ENCODE results near the gene COQ3. TPM values are rescaled to one million over a fixed set of nuclear protein-coding genes. Genes with fewer than 3 reads are reported as not detected.

Gene COQ3
- total RNA-seq, 4 donors from 2014 or later = 5.7 to 11.5 (median 9.0) TPM

GRCh38 chr6:99366852-99367251 is 27.1 kb downstream of the COQ3 start:
- H3K4me3 ChIP-seq = no peak overlapping the region
- WGBS, 2 donors = 95 to 97% methylated on average over 2 of the region's 2 CpGs
- intact Hi-C loops (cut with DNase I) = no loop called here

GRCh38 chr6:99364026-99364425 is 30.0 kb downstream of the COQ3 start:
- H3K9me3 ChIP-seq = no peaks in the 10 kb centered on the region
- intact Hi-C loops (cut with DNase I) = no loop called here

More at GRCh38 chr6:99366852-99367251, 27.1 kb downstream of the COQ3 start:
- Histone ChIP-seq H3K36me3 (peaks cover 0 to 10% (median 0%) of the 10 kb centered on the region in 3 donors), H3K27ac (no peak overlapping the region), H3K9me3 (no peaks in the 10 kb centered on the region), H3K27me3 (peaks cover 0 to under 1% (median 0%) of the 10 kb centered on the region in 4 donors), H3K4me1 (no peaks in the 10 kb centered on the region)
- DNase-seq = no peak
- TF ChIP-seq POLR2A (IDR thresholded peaks at IDR 0.05) = no peak
- TF ChIP-seq CTCF (IDR thresholded peaks at IDR 0.05) = no peak

GRCh38 chr6:99362678-99363268 is 31.2 kb downstream of the COQ3 start:
- TF ChIP-seq POLR2A (IDR thresholded peaks at IDR 0.05) (no peak), CTCF (IDR thresholded peaks at IDR 0.05) (no peak)
- H3K4me3 ChIP-seq = no peak overlapping the region
- H3K9me3 ChIP-seq = no peaks in the 10 kb centered on the region
- H3K4me1 ChIP-seq = no peaks in the 10 kb centered on the region
- intact Hi-C loops (cut with DNase I) = no loop called here
- H3K36me3 ChIP-seq = no peaks in the 10 kb centered on the region
- H3K27ac ChIP-seq = no peak overlapping the region
- peaks cover 0 to 6% (median 0%) of the 10 kb centered on the region in 4 donors for H3K27me3 ChIP-seq
- WGBS, 2 donors = 93 to 100% methylated on average over 1 of the region's 1 CpG
- no peak for DNase-seq

More at GRCh38 chr6:99364026-99364425, 30.0 kb downstream of the COQ3 start:
- 58 to 63% methylated on average over 5 of the region's 5 CpGs for WGBS, 2 donors
- TF ChIP-seq CTCF (IDR thresholded peaks at IDR 0.05) = no peak
- TF ChIP-seq POLR2A (IDR thresholded peaks at IDR 0.05) = no peak
- DNase-seq = no peak
- Histone ChIP-seq H3K4me1 (no peaks in the 10 kb centered on the region), H3K27me3 (peaks cover 0 to 6% (median 0%) of the 10 kb centered on the region in 4 donors), H3K4me3 (no peak overlapping the region), H3K36me3 (peaks cover 0 to 3% (median 0%) of the 10 kb centered on the region in 3 donors), H3K27ac (no peak overlapping the region)

GRCh38 chr6:99359800-99360199 is 34.2 kb downstream of the COQ3 start:
- intact Hi-C loops (cut with DNase I) = no loop called here
- peaks cover 0 to 33% (median 0%) of the 10 kb centered on the region in 4 donors for H3K27me3 ChIP-seq
- no peak for DNase-seq
- no peak overlapping the region for H3K27ac ChIP-seq
- no peak overlapping the region for H3K4me3 ChIP-seq
- no peaks in the 10 kb centered on the region for H3K9me3 ChIP-seq
- no peaks in the 10 kb centered on the region for H3K4me1 ChIP-seq
- no peaks in the 10 kb centered on the region for H3K36me3 ChIP-seq
- TF ChIP-seq CTCF (IDR thresholded peaks at IDR 0.05) = no peak
- TF ChIP-seq POLR2A (IDR thresholded peaks at IDR 0.05) = no peak
- 70 to 76% methylated on average over 1 of the region's 1 CpG for WGBS, 2 donors

- no peak overlapping the region for H3K27ac ChIP-seq
- DNase-seq = no peak
- no peak overlapping the region for H3K4me3 ChIP-seq
- TF ChIP-seq POLR2A (IDR thresholded peaks at IDR 0.05) (no peak), CTCF (IDR thresholded peaks at IDR 0.05) (no peak)
- WGBS, 2 donors = 72 to 74% methylated on average over 1 of the region's 1 CpG
- H3K4me1 ChIP-seq = no peaks in the 10 kb centered on the region
- H3K27me3 ChIP-seq = peaks cover 0 to 52% (median 0%) of the 10 kb centered on the region in 4 donors
- H3K36me3 ChIP-seq = no peaks in the 10 kb centered on the region
- no peaks in the 10 kb centered on the region for H3K9me3 ChIP-seq
- intact Hi-C loops (cut with DNase I) = no loop called here
Measured at GRCh38 chr6:99356641-99357040, 37.4 kb downstream of the COQ3 start.
